UCSD-AML1 (cell line): ENCODE data around the gene PLA2R1.

Source experiments
- DNase-seq: peaks from one replicate; lab custom pipeline; 2025; ENCODE audit not compliant: unreplicated experiment; lab: John Stamatoyannopoulos, UW

PLA2R1 gene

GRCh38 chr2:159897720-159898119 lies 164.7 kb downstream of the PLA2R1 start:
- DNase-seq, result no peak

- no peak for DNase-seq
Measured at GRCh38 chr2:159897081-159897480, 165.3 kb downstream of the PLA2R1 start.

GRCh38 chr2:159895258-159896065 lies 167.0 kb downstream of the PLA2R1 start:
- DNase-seq, result no peak

DNA sequence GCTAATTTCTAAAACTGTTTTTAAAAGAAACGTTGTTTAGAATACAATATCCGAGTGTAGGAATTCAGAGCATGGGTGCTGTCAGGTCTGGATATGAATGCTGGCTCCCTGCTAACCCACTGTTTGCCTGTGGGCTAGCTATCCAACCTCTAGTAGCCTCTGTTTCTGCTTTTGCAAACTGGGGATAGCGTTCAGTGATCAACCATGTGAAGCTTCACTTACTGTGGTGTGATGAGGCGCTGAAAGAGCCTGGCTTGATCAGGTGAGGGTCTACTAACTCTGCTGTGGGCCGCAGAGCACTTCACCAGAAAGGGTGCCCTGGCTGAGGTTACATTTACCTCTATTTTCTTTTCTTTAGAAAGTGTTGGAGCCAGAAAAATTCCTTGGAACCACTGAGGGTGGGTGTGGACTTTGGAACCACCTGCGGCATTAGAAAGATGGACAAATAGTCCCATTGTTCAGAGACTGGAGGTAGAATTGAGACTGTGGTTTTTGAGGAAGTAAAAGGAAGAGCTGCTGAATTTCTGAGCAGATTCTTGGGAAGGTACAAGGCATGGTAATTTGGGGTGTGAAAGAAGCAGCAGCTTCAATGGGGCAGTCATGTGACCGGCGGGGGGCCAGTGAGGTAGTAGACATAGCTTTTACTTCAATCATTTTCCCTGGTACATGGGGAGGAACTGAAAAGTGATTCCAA lies 168.1 kb downstream of the PLA2R1 start:
- no peak for DNase-seq

- no peak for DNase-seq
Measured at GRCh38 chr2:159892990-159893810, 169.2 kb downstream of the PLA2R1 start.

- no peak for DNase-seq
Measured at GRCh38 chr2:159891917-159892730, 170.3 kb downstream of the PLA2R1 start.

- no peak for DNase-seq
Measured at GRCh38 chr2:159891267-159891588, 171.2 kb downstream of the PLA2R1 start.

DNA sequence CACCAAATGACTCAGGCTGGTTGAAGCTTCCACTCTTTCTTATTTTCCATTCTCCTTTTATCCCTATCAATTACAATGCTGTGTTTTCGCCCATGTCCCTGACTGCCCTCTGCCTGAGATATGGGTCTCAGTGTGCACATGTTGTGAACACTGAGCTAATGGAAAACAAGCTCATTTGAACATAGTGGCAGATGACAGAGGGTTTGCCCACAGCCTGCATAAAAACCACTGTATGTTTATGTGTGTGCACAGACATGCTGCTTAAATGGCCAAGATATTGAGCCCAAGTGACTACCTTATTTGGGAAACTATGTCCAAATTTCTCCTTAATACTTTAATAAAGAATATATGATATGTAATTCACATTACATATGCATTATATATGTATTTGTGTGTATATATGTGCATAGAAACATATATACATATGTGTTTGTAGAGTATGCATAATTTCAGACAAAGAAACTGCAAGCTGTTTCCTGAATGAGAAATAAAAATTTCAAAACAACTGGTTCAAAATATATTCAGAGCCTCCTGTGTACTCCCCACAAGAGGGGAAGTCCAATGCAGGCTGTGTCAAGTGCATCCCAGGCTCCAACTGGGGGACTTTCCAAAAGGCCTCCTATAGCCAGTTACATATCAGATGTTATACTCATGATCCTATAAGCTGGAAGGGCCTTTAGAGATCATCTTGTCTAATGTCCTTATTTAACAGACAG lies 171.7 kb downstream of the PLA2R1 start:
- no peak for DNase-seq

DNA sequence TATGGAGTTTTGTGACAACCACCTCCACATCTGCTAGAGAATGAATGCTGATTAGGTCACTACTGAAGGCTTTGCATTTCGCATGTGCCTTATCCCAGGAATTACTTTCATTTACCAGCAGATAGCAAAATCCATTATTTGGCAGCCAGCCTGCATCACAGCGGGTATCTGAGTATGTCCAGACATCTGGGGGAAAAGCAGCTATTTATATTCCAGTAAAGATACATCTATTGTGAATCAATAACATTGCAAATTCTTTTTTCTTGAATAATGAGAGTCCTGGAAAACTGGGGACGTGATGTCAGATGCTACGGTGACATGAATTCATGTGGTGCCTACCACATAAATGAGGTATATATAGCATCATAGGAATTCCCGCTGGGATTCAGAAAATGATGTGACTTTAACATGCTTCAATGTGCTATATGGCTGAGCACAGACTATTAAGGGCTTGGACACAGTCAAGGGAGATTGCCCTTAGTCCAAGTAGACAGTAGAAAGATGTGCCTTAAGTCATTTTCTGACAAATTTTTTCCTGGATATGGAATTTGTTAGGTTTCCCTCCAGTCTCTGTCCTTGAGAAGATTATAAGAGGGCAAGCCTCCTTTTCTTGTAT lies 180.2 kb downstream of the PLA2R1 start:
- DNase-seq, result no peak
